Transverse colon (tissue), 4 donors: Measurements from ENCODE around the gene PPFIA3.

ENCODE experiments used
- EP300 ChIP-seq: sonication (generic); formaldehyde crosslinking; IDR thresholded peaks from one replicate; pipeline ENCODE4 v1.6.1; 2017; ENCODE audit warnings: antibody characterized with exemption, low read depth
- POLR2A ChIP-seq: fragments of 450-650 bp; IDR thresholded peaks from one replicate; pipeline ENCODE4 v1.6.1; 2016; ENCODE audit warnings: antibody characterized with exemption, mild to moderate bottlenecking, moderate library complexity
- POLR2AphosphoS5 ChIP-seq, 3 donors: sonication (generic); formaldehyde crosslinking; IDR thresholded peaks; one replicate each; pipeline ENCODE4 v1.6.1; 2016; ENCODE audit warnings: antibody characterized with exemption in 3 of 3
- TF ChIP-seq, protein P1 (sequence below), 5 experiments: fragments of 200-600 bp in 3 of 5; fragments of 450-650 bp in 2 of 5; sonication (generic) in 3 of 5; IDR thresholded peaks; 1 replicate in 2 of 5; 2 replicates in 3 of 5; pipeline ENCODE4 v1.5.1; 2016 to 2017; ENCODE audit warnings: antibody characterized with exemption in 5 of 5, inconsistent platforms in 3 of 5, mild to moderate bottlenecking in 2 of 5, moderate library complexity in 1 of 5

DNA sequence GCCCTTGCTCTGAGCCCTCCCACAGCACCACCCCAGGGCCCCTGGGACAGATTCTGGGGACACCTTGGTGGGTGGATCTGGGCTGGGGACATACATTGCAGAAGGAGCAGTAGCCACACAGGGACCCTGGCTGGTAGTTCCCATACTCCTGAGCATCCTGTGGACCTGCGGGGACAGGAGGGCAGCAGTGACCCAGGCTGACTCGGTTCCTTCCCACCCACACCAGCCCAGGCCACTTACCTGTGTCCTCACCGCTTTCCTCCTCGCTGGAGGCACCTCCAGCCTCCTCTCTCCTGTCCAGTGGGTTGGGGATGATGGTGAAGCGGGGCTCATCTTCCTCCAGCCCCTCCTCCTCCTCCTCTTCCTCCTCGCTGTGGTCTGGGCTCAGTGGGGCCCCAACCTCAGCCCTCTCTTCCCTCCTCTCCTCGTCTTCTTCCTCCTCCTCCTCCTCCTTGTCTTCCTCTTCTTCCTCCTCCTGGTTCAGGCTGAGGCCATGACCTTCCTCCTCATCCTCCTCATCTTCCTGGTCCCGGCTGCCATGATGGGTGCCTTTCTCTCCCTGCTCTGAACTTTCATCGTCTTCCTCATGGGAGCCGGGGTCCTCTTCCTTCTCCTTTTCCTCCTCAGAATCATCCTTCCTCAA is 33.9 kb downstream of the PPFIA3 start:
- TF ChIP-seq, protein P1, sequence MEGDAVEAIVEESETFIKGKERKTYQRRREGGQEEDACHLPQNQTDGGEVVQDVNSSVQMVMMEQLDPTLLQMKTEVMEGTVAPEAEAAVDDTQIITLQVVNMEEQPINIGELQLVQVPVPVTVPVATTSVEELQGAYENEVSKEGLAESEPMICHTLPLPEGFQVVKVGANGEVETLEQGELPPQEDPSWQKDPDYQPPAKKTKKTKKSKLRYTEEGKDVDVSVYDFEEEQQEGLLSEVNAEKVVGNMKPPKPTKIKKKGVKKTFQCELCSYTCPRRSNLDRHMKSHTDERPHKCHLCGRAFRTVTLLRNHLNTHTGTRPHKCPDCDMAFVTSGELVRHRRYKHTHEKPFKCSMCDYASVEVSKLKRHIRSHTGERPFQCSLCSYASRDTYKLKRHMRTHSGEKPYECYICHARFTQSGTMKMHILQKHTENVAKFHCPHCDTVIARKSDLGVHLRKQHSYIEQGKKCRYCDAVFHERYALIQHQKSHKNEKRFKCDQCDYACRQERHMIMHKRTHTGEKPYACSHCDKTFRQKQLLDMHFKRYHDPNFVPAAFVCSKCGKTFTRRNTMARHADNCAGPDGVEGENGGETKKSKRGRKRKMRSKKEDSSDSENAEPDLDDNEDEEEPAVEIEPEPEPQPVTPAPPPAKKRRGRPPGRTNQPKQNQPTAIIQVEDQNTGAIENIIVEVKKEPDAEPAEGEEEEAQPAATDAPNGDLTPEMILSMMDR (IDR thresholded peaks at IDR 0.05): no peak
- no peak for TF ChIP-seq POLR2A
- TF ChIP-seq POLR2AphosphoS5 (IDR thresholded peaks at IDR 0.05): no peak
- TF ChIP-seq EP300: no peak
